GM23248 (cell line): ENCODE measurements around the gene PLD1. TPM values are rescaled to one million over a fixed set of nuclear protein-coding genes. Genes with fewer than 3 reads are reported as not detected.

ENCODE experiments used
- DNase-seq: peaks from one replicate; pipeline ENCODE4 v3.0.0-alpha.2; 2015
- H2AFZ ChIP-seq: fragments of 200-600 bp; sonication (generic); 2 replicates; pipeline ENCODE4 v1.6.1; 2016; ENCODE audit warnings: antibody characterized with exemption
- H3F3A ChIP-seq: fragments of 200-600 bp; sonication (generic); 2 replicates; pipeline ENCODE4 v1.6.1; 2016; ENCODE audit warnings: mild to moderate bottlenecking, antibody characterized with exemption, mixed run types; ENCODE audit not compliant: insufficient read depth
- H3K27ac ChIP-seq: fragments of 200-600 bp; sonication (generic); 2 replicates; pipeline ENCODE4 v1.5.1; 2016; ENCODE audit warnings: mild to moderate bottlenecking
- H3K27me3 ChIP-seq: fragments of 200-600 bp; sonication (generic); replicated peaks from 2 replicates; pipeline ENCODE4 v1.6.1; 2016; ENCODE audit warnings: mild to moderate bottlenecking; ENCODE audit not compliant: insufficient read depth
- H3K36me3 ChIP-seq: fragments of 200-600 bp; sonication (generic); 2 replicates; pipeline ENCODE4 v1.6.1; 2016; ENCODE audit warnings: low read depth, mild to moderate bottlenecking
- H3K4me1 ChIP-seq: fragments of 200-600 bp; sonication (generic); 2 replicates; pipeline ENCODE4 v1.6.1; 2016; ENCODE audit warnings: mild to moderate bottlenecking; ENCODE audit not compliant: insufficient read depth
- H3K4me2 ChIP-seq: fragments of 200-600 bp; sonication (generic); one replicate; pipeline ENCODE4 v1.6.1; 2016; ENCODE audit warnings: mild to moderate bottlenecking; ENCODE audit not compliant: unreplicated experiment
- H3K4me3 ChIP-seq: fragments of 200-600 bp; sonication (generic); 2 replicates; pipeline ENCODE4 v1.5.1; 2016; ENCODE audit warnings: mild to moderate bottlenecking
- H3K79me2 ChIP-seq: fragments of 200-600 bp; sonication (generic); 2 replicates; pipeline ENCODE4 v1.6.1; 2016; ENCODE audit warnings: mild to moderate bottlenecking; ENCODE audit not compliant: insufficient read depth
- H3K9ac ChIP-seq: fragments of 200-600 bp; sonication (generic); 2 replicates; pipeline ENCODE4 v1.6.1; 2016; ENCODE audit warnings: mild to moderate bottlenecking
- H3K9me2 ChIP-seq: fragments of 200-600 bp; sonication (generic); 2 replicates; pipeline ENCODE4 v1.6.1; 2016; ENCODE audit warnings: mixed run types, mild to moderate bottlenecking, moderate library complexity; ENCODE audit not compliant: insufficient read depth
- H3K9me3 ChIP-seq: fragments of 200-600 bp; sonication (generic); one replicate; pipeline ENCODE4 v1.6.1; 2017; ENCODE audit warnings: low read depth
- H4K20me1 ChIP-seq: fragments of 200-600 bp; sonication (generic); 2 replicates; pipeline ENCODE4 v1.6.0; 2016; ENCODE audit not compliant: insufficient read depth
- EZH2 ChIP-seq: fragments of 200-600 bp; sonication (generic); IDR thresholded peaks from 2 replicates; pipeline ENCODE4 v1.6.1; 2018; ENCODE audit warnings: antibody characterized with exemption, mild to moderate bottlenecking; ENCODE audit not compliant: insufficient read depth, poor library complexity, severe bottlenecking
- EZH2phosphoT487 ChIP-seq: fragments of 200-600 bp; sonication (generic); IDR thresholded peaks from 2 replicates; pipeline ENCODE4 v1.6.1; 2018; ENCODE audit warnings: antibody characterized with exemption, moderate library complexity, mild to moderate bottlenecking, low read depth; ENCODE audit not compliant: insufficient read depth
- WGBS, 2 experiments: methylation state at CpG; one replicate each; pipeline ENCODE4 v1.1.6; 2015 to 2017; ENCODE audit warnings: low lambda C conversion rate in 2 of 2, low coverage in 1 of 2; ENCODE audit errors: missing lambda C conversion rate in 2 of 2; 5-methylcytosine and 5-hydroxymethylcytosine counted together
- in situ Hi-C: fragments of 300-500 bp; cut with MboI; formaldehyde crosslinking; loops from 2 replicates; pipeline ENCODE4 v1.15.0; 2020
- polyA plus RNA-seq: library from polyadenylated mRNA; unstranded; fragments of >200 nt; fragmentation: Nextera tagmentation; extraction: Ambion mirVana; gene quantifications from 2 replicates; pipeline ENCODE4 v1.2.1, GENCODE V29; 2016
- total RNA-seq: library from RNA; depleted of rRNA; stranded (reverse); fragments of >200 nt; shearing (Covaris generic); gene quantifications from 2 replicates; pipeline ENCODE4 v1.2.3, GENCODE V29; 2014

The PLD1 gene
- total and polyA plus RNA-seq, 2 experiments from 2014 or later, result 3.0 to 4.6 TPM

GRCh38 chr3:171680726-171681411, 129.4 kb downstream of the PLD1 start:
- Histone ChIP-seq H3K4me2 (no peak overlapping the region), H4K20me1 (no peaks in the 10 kb centered on the region), H3K9me3 (no peaks in the 10 kb centered on the region), H3K9ac (no peak overlapping the region), H3K27me3 (no peaks in the 10 kb centered on the region), H3K79me2 (no peaks in the 10 kb centered on the region), H3K9me2 (no peaks in the 10 kb centered on the region), H3F3A (no peaks in the 10 kb centered on the region), H3K4me3 (no peak overlapping the region), H3K4me1 (no peaks in the 10 kb centered on the region), H3K27ac (no peak overlapping the region), H3K36me3 (no peaks in the 10 kb centered on the region), H2AFZ (no peak overlapping the region)
- WGBS, 2 experiments, result 83 to 85% methylated on average over 6 of the region's 6 CpGs
- in situ Hi-C loops, result no loop called here
- no peak for DNase-seq
- TF ChIP-seq EZH2phosphoT487 (no peak), EZH2 (no peak)

GRCh38 chr3:171678971-171679492, 131.3 kb downstream of the PLD1 start:
- Histone ChIP-seq H3K9ac (no peak overlapping the region), H3K4me1 (no peaks in the 10 kb centered on the region), H4K20me1 (no peaks in the 10 kb centered on the region), H3K79me2 (no peaks in the 10 kb centered on the region), H3K9me3 (no peaks in the 10 kb centered on the region), H2AFZ (no peak overlapping the region), H3K9me2 (no peaks in the 10 kb centered on the region), H3K36me3 (no peaks in the 10 kb centered on the region), H3K27me3 (no peaks in the 10 kb centered on the region), H3K27ac (no peak overlapping the region), H3K4me3 (no peak overlapping the region), H3K4me2 (no peak overlapping the region), H3F3A (no peaks in the 10 kb centered on the region)
- TF ChIP-seq EZH2 (no peak), EZH2phosphoT487 (no peak)
- no peak for DNase-seq
- in situ Hi-C loops, result no loop called here
- WGBS, 2 experiments, result 94 to 98% methylated on average over 3 of the region's 3 CpGs

GRCh38 chr3:171677706-171678105, 132.6 kb downstream of the PLD1 start:
- DNase-seq, result no peak
- WGBS, 2 experiments, result 57 to 82% methylated on average over 1 of the region's 1 CpG
- no peaks in the 10 kb centered on the region for H3K36me3 ChIP-seq
- H4K20me1 ChIP-seq, result no peaks in the 10 kb centered on the region
- no peak overlapping the region for H3K4me3 ChIP-seq
- no peaks in the 10 kb centered on the region for H3K9me3 ChIP-seq
- H3K27ac ChIP-seq, result no peak overlapping the region
- H3K4me1 ChIP-seq, result no peaks in the 10 kb centered on the region
- no peak overlapping the region for H3K9ac ChIP-seq
- H3K9me2 ChIP-seq, result no peaks in the 10 kb centered on the region
- no peaks in the 10 kb centered on the region for H3F3A ChIP-seq
- H3K27me3 ChIP-seq, result no peaks in the 10 kb centered on the region
- H3K79me2 ChIP-seq, result no peaks in the 10 kb centered on the region
- no peak for TF ChIP-seq EZH2
- TF ChIP-seq EZH2phosphoT487, result no peak
- in situ Hi-C loops, result no loop called here
- H3K4me2 ChIP-seq, result no peak overlapping the region
- H2AFZ ChIP-seq, result no peak overlapping the region

- H3K4me3 ChIP-seq, result no peak overlapping the region
- in situ Hi-C loops, result no loop called here
- no peaks in the 10 kb centered on the region for H3K36me3 ChIP-seq
- H3K27ac ChIP-seq, result no peak overlapping the region
- no peaks in the 10 kb centered on the region for H3F3A ChIP-seq
- no peak for DNase-seq
- H4K20me1 ChIP-seq, result no peaks in the 10 kb centered on the region
- no peaks in the 10 kb centered on the region for H3K27me3 ChIP-seq
- 84 to 88% methylated on average over 10 of the region's 10 CpGs for WGBS, 2 experiments
- H3K79me2 ChIP-seq, result no peaks in the 10 kb centered on the region
- H2AFZ ChIP-seq, result no peak overlapping the region
- TF ChIP-seq EZH2 (no peak), EZH2phosphoT487 (no peak)
- no peak overlapping the region for H3K9ac ChIP-seq
- no peak overlapping the region for H3K4me2 ChIP-seq
- no peaks in the 10 kb centered on the region for H3K4me1 ChIP-seq
- no peaks in the 10 kb centered on the region for H3K9me3 ChIP-seq
- no peaks in the 10 kb centered on the region for H3K9me2 ChIP-seq
Observed at GRCh38 chr3:171676601-171677175, 133.6 kb downstream of the PLD1 start.
